NT2/D1 (cell line): Measurements from ENCODE around the gene TGFBRAP1.

Experiments
- YY1 ChIP-seq: IDR thresholded peaks from 2 replicates; pipeline ENCODE4 v1.6.1; 2011; ENCODE audit not compliant: insufficient read length, insufficient read depth
- ZNF274 ChIP-seq: IDR thresholded peaks from 2 replicates; pipeline ENCODE4 v1.6.1; 2011; ENCODE audit warnings: mild to moderate bottlenecking, low read depth, low read length

GRCh38 chr2:105288133-105288532 lies 41.4 kb downstream of the TGFBRAP1 start:
- TF ChIP-seq ZNF274 (no peak), YY1 (no peak)
